ENCODE results near the gene TRPV6.

TRPV6 gene

GRCh38 chr7:142835487-142835886 lies 50.1 kb downstream of the TRPV6 start:
- no peak for ATAC-seq

GRCh38 chr7:142833174-142834048 lies 52.1 kb downstream of the TRPV6 start:
- TF ChIP-seq PATZ1 (CRISPR knock-in tag; IDR thresholded peaks at IDR 0.05; ENCODE audit: borderline replicate concordance) (no peak), RARB (CRISPR knock-in tag; IDR thresholded peaks at IDR 0.05) (no peak), CSRNP3 (CRISPR knock-in tag; IDR thresholded peaks at IDR 0.05) (no peak), ISL1 (CRISPR knock-in tag; IDR thresholded peaks at IDR 0.05) (no peak), TOX (CRISPR knock-in tag; IDR thresholded peaks at IDR 0.05; ENCODE audit: borderline replicate concordance) (no peak), TCF4 (CRISPR knock-in tag; IDR thresholded peaks at IDR 0.05; ENCODE audit: borderline replicate concordance) (no peak), ZFP3 (CRISPR knock-in tag; IDR thresholded peaks at IDR 0.05) (no peak), ZFP30 (CRISPR knock-in tag; IDR thresholded peaks at IDR 0.05) (no peak), ZNF565 (CRISPR knock-in tag; conservative IDR thresholded peaks at IDR 0.05; ENCODE audit: low read depth) (no peak), PPARA (CRISPR knock-in tag; IDR thresholded peaks at IDR 0.05; ENCODE audit: borderline replicate concordance) (no peak), ESRRG (CRISPR knock-in tag; IDR thresholded peaks at IDR 0.05) (no peak), ZC3H10 (CRISPR knock-in tag; IDR thresholded peaks at IDR 0.05) (no peak), ZNF70 (CRISPR knock-in tag; IDR thresholded peaks at IDR 0.05) (no peak), BACH2 (CRISPR knock-in tag; IDR thresholded peaks at IDR 0.05; ENCODE audit: borderline replicate concordance) (no peak)
- no peak for ATAC-seq

More at GRCh38 chr7:142835487-142835886, 50.1 kb downstream of the TRPV6 start:
- TF ChIP-seq ZFP30 (CRISPR knock-in tag; IDR thresholded peaks at IDR 0.05): no peak
- TF ChIP-seq ZC3H10 (CRISPR knock-in tag; IDR thresholded peaks at IDR 0.05): no peak
- TF ChIP-seq TSHZ2 (CRISPR knock-in tag; IDR thresholded peaks at IDR 0.05): no peak
- TF ChIP-seq ZNF8 (CRISPR knock-in tag; IDR thresholded peaks at IDR 0.05): no peak
- no peak for TF ChIP-seq CSDC2 (CRISPR knock-in tag; IDR thresholded peaks at IDR 0.05)
- TF ChIP-seq ZFP3 (CRISPR knock-in tag; IDR thresholded peaks at IDR 0.05): no peak
- TF ChIP-seq OSR1 (CRISPR knock-in tag; IDR thresholded peaks at IDR 0.05): no peak
- TF ChIP-seq PATZ1 (CRISPR knock-in tag; IDR thresholded peaks at IDR 0.05; ENCODE audit: borderline replicate concordance): no peak
- no peak for TF ChIP-seq POU6F1 (CRISPR knock-in tag; IDR thresholded peaks at IDR 0.05; ENCODE audit: borderline replicate concordance, low read depth)
- TF ChIP-seq RARB (CRISPR knock-in tag; IDR thresholded peaks at IDR 0.05): no peak

- no peak for ATAC-seq
- TF ChIP-seq RARB (CRISPR knock-in tag; IDR thresholded peaks at IDR 0.05) (no peak), PATZ1 (CRISPR knock-in tag; IDR thresholded peaks at IDR 0.05; ENCODE audit: borderline replicate concordance) (no peak), ZFP30 (CRISPR knock-in tag; IDR thresholded peaks at IDR 0.05) (no peak)
Measured at GRCh38 chr7:142832417-142832816, 53.1 kb downstream of the TRPV6 start.

Measured in SK-N-SH treated with all-trans-retinoic acid at 6 μM for 48 hours (cell line).